T47D (cell line): ENCODE data around the gene SIGMAR1.

Experiments
- DNase-seq, 2 experiments: peaks; one replicate each; pipeline versions ENCODE4 v3.0.0 to v3.0.0-alpha.2; 2011 to 2012; ENCODE audit warnings: low read depth in 1 of 2, low spot score in 1 of 2
- JUND ChIP-seq: IDR thresholded peaks from 2 replicates; pipeline ENCODE4 v1.6.1; 2012; ENCODE audit warnings: low read depth
- in situ Hi-C: cut with HindIII; loops from 2 replicates; pipeline ENCODE4 v1.10.0; 2016; ENCODE audit warnings: low sequenced_read_pairs, low pct_unique_long_range_greater_than_20kb

The SIGMAR1 gene

GRCh38 chr9:34599546-34599945 is 38.0 kb downstream of the SIGMAR1 start:
- TF ChIP-seq JUND, result no peak
- no peak for DNase-seq
- in situ Hi-C loops, result no loop called here

GRCh38 chr9:34594177-34594576 is 43.4 kb downstream of the SIGMAR1 start:
- in situ Hi-C loops, result no loop called here
- no peak for DNase-seq
- TF ChIP-seq JUND, result no peak

GRCh38 chr9:34592895-34593601 is 44.5 kb downstream of the SIGMAR1 start:
- in situ Hi-C loops, result no loop called here
- TF ChIP-seq JUND, result no peak
- peak; percentile 55 to 59 for DNase-seq

- no peak for DNase-seq
- no peak for TF ChIP-seq JUND
- in situ Hi-C loops, result no loop called here
These were observed 45.4 kb downstream of the SIGMAR1 start for GRCh38 chr9:34591917-34592866.

GRCh38 chr9:34591248-34591916 is 46.2 kb downstream of the SIGMAR1 start:
- TF ChIP-seq JUND, result no peak
- in situ Hi-C loops, result no loop called here
- peak; percentile 71 to 84 for DNase-seq

- DNase-seq, result no peak
- no peak for TF ChIP-seq JUND
- in situ Hi-C loops, result no loop called here
These were observed 47.0 kb downstream of the SIGMAR1 start for GRCh38 chr9:34590381-34591247.

- no peak for TF ChIP-seq JUND
- in situ Hi-C loops, result no loop called here
- DNase-seq, result peak; percentile 61 to 70
These were observed 47.8 kb downstream of the SIGMAR1 start, which contains the start of gene CNTFR for GRCh38 chr9:34589636-34590380. Gene CNTFR, minus strand, starts transcription at chr9:34589724. Its CDS starts 20,743 bp downstream, at chr9:34568981.

GRCh38 chr9:34588671-34589635 is 48.6 kb downstream of the SIGMAR1 start:
- TF ChIP-seq JUND, result no peak
- in situ Hi-C loops, result no loop called here
- DNase-seq, result no peak

- in situ Hi-C loops, result no loop called here
- DNase-seq, result no peak
- no peak for TF ChIP-seq JUND
These were observed 50.3 kb downstream of the SIGMAR1 start for GRCh38 chr9:34587271-34587670.

- no peak for TF ChIP-seq JUND
- no peak for DNase-seq
- in situ Hi-C loops, result no loop called here
These were observed 51.5 kb downstream of the SIGMAR1 start for GRCh38 chr9:34585946-34586669.
